ENCODE measurements around the gene TEPSIN. TPM values are rescaled to one million over a fixed set of nuclear protein-coding genes. Genes with fewer than 3 reads are reported as not detected.

TEPSIN gene
- total and polyA plus RNA-seq, 2 of the 13 experiments (the other 11 are each of a cell fraction or from before 2014, with no cell fraction given), result 16.1 to 18.8 TPM

- Histone ChIP-seq H3K27me3 (ENCODE audit: control insufficient read depth in 1 of 2, insufficient read depth in 2 of 2, low read length in 2 of 2) (no peaks in the 10 kb centered on the region; a peak in 1 of 5 replicates), H3K27ac (ENCODE audit: extremely low read length, insufficient read depth, low read length) (no peak overlapping the region), H3K36me3 (replicated peaks in 1 of 2; ENCODE audit: control insufficient read depth in 1 of 2, insufficient read depth in 2 of 2, low read length in 2 of 2) (peaks cover 25 to 31% of the 10 kb centered on the region in 2 experiments; a peak in 4 of 5 replicates), H4K20me1 (ENCODE audit: insufficient read depth, low read length) (peaks cover 4% of the 10 kb centered on the region; the same call in 1 of the 2 replicates), H3K9ac (ENCODE audit: insufficient read depth, low read depth, low read length) (no peak overlapping the region), H3K4me2 (ENCODE audit: low read depth, low read length) (no peak overlapping the region), H3K4me3 (replicated peaks in 1 of 3; ENCODE audit: insufficient read depth in 1 of 3, low read depth in 2 of 3, low read length in 3 of 3) (no peak overlapping the region), H3K9me3 (ENCODE audit: low read length) (no peaks in the 10 kb centered on the region), H3K79me2 (ENCODE audit: insufficient read depth, low read length) (peaks cover 21% of the 10 kb centered on the region), H2AFZ (ENCODE audit: low read length) (no peak overlapping the region), H3K4me1 (ENCODE audit: insufficient read depth, low read length) (peaks cover 12% of the 10 kb centered on the region)
- FAIRE-seq (no peak), DNase-seq (ENCODE audit: low spot score) (no peak), ATAC-seq (no peak)
- intact Hi-C loops (cut with micrococcal nuclease; ENCODE audit: unreplicated experiment) (no loop called here), in situ Hi-C loops (cut with HindIII; ENCODE audit: extremely low pct_ligation_motif_present, low pct_unique_long_range_greater_than_20kb) (no loop called here)
- CTCF ChIA-PET (ENCODE audit: low intra/inter-chr PET ratio, low total read pairs), result no interaction called here
- TF ChIP-seq ZBTB34 (CRISPR knock-in tag; IDR thresholded peaks at IDR 0.05) (no peak), ZNF549 (CRISPR knock-in tag; IDR thresholded peaks at IDR 0.05) (no peak), JUNB (CRISPR knock-in tag; IDR thresholded peaks at IDR 0.05; ENCODE audit: borderline replicate concordance) (no peak), ZSCAN29 (CRISPR knock-in tag; conservative IDR thresholded peaks at IDR 0.05) (no peak), DMTF1 (CRISPR knock-in tag; IDR thresholded peaks at IDR 0.05) (no peak), ZNF670 (CRISPR knock-in tag; IDR thresholded peaks at IDR 0.05; ENCODE audit: borderline replicate concordance) (no peak), SMARCC2 (IDR thresholded peaks at IDR 0.05) (no peak), ASH2L (IDR thresholded peaks at IDR 0.05; ENCODE audit: insufficient read length, low read depth, low read length) (no peak), PLSCR1 (CRISPR knock-in tag; IDR thresholded peaks at IDR 0.05; ENCODE audit: borderline replicate concordance) (no peak), MYNN (CRISPR knock-in tag; IDR thresholded peaks at IDR 0.05; ENCODE audit: low read depth) (no peak), NFKBIZ (CRISPR knock-in tag; IDR thresholded peaks at IDR 0.05) (no peak), CSRNP2 (CRISPR knock-in tag; conservative IDR thresholded peaks at IDR 0.05; ENCODE audit: low read depth) (no peak), RNF219 (CRISPR knock-in tag; IDR thresholded peaks at IDR 0.05) (no peak), GTF3A (CRISPR knock-in tag; conservative IDR thresholded peaks at IDR 0.05) (no peak)
- 97% methylated on average over 13 of the region's 13 CpGs for WGBS (ENCODE audit: low lambda C conversion rate)
- no TSS peak for BruUV-seq (replicated peaks)
- POLR2A ChIA-PET, result interaction anchor here (1.7 kb wide), 1 partner anchor 12 kb away, joined by 5 read pairs; the partner anchor contains the start of gene CEP131
Measured at GRCh38 chr17:81234506-81234855, 4.4 kb downstream of the TEPSIN start.
